NB4 (cell line): ENCODE data around the gene ACOX3.

ENCODE experiments used
- CTCF ChIP-seq: IDR thresholded peaks from one replicate; pipeline ENCODE4 v1.5.1; 2012; ENCODE audit warnings: low read depth, low read length
- POLR2A ChIP-seq: IDR thresholded peaks from 2 replicates; pipeline ENCODE4 v1.6.1; 2011; ENCODE audit warnings: mild to moderate bottlenecking; ENCODE audit not compliant: insufficient read length; ENCODE audit errors: extremely low read depth

GRCh38 chr4:8362483-8362882, 78.0 kb downstream of the ACOX3 start:
- TF ChIP-seq CTCF: no peak
- TF ChIP-seq POLR2A: no peak
